Subcutaneous adipose tissue (tissue), 4 donors: ENCODE data around the gene CCDC28B. TPM values are rescaled to one million over a fixed set of nuclear protein-coding genes. Genes with fewer than 3 reads are reported as not detected.

Experiments used
- CTCF ChIP-seq: fragments of 450-650 bp; IDR thresholded peaks from one replicate; pipeline ENCODE4 v1.5.1; 2016; ENCODE audit warnings: low read depth, mild to moderate bottlenecking, control low read depth, antibody characterized with exemption, moderate library complexity
- total RNA-seq, 4 donors: library from RNA; depleted of rRNA; stranded (reverse); fragments of >200 nt; gene quantifications; one replicate each; pipeline ENCODE4 v1.1.0, GENCODE V29; 2016

Gene CCDC28B
- total RNA-seq, 4 donors from 2014 or later, result 0.75 to 2.7 (median 2.2) TPM; not detected in 1

GRCh38 chr1:32250893-32251716, 50.7 kb downstream of the CCDC28B start, which contains the start of gene LCK:
LCK (plus strand) TSS chr1:32251265; CDS start chr1:32274330, 23,065 bp downstream.
- TF ChIP-seq CTCF, result no peak

Other genes with a start within 250 kb of the CCDC28B start
- gene KHDRBS1, start 186.7 kb upstream of the CCDC28B start, total RNA-seq, result 10 to 100 TPM; 56.4 to 92.9 (median 63.2) TPM
- gene TMEM39B, start 127.7 kb upstream of the CCDC28B start, total RNA-seq, result 1 to 10 TPM; 1.8 to 6.8 (median 4.7) TPM
- gene KPNA6, start 92.5 kb upstream of the CCDC28B start, total RNA-seq, result 10 to 100 TPM; 31.4 to 41.6 (median 33.7) TPM
- gene TXLNA, start 20.9 kb upstream of the CCDC28B start, total RNA-seq, result 10 to 100 TPM; 28.4 to 40.5 (median 36.9) TPM
- 1 to 10 TPM in 2 of 4 donors, under 1 TPM in 1, not detected in 1; 0.85 to 1.5 (median 1.1) TPM for gene IQCC, start 5.1 kb downstream of the CCDC28B start, total RNA-seq
- gene DCDC2B, start 8.5 kb downstream of the CCDC28B start, total RNA-seq, result not detected
- 10 to 100 TPM in 1 of 4 donors, 1 to 10 TPM in 3; 7.0 to 18.6 (median 9.4) TPM for gene TMEM234, start 21.8 kb downstream of the CCDC28B start, total RNA-seq
- gene EIF3I, start 21.8 kb downstream of the CCDC28B start, total RNA-seq, result 100 to 1,000 TPM; 137 to 166 (median 147) TPM
- gene FAM167B, start 46.6 kb downstream of the CCDC28B start, total RNA-seq, result 1 to 10 TPM in 2 of 4 donors, under 1 TPM in 2; 0.85 to 5.5 (median 1.1) TPM
- 1 to 10 TPM in 2 of 4 donors, under 1 TPM in 2; 0.38 to 3.6 (median 1.6) TPM for gene LCK, start 50.7 kb downstream of the CCDC28B start, total RNA-seq
- 10 to 100 TPM; 28.6 to 35.0 (median 31.1) TPM for gene HDAC1, start 91.5 kb downstream of the CCDC28B start, total RNA-seq
- 10 to 100 TPM in 1 of 4 donors, 1 to 10 TPM in 3; 4.2 to 10.3 (median 7.4) TPM for gene MARCKSL1, start 135.6 kb downstream of the CCDC28B start, total RNA-seq
- gene FAM229A, start 161.9 kb downstream of the CCDC28B start, total RNA-seq, result 10 to 100 TPM in 1 of 4 donors, 1 to 10 TPM in 3; 2.0 to 19.2 (median 6.9) TPM
- gene TSSK3, start 161.9 kb downstream of the CCDC28B start, total RNA-seq, result 1 to 10 TPM in 2 of 4 donors, under 1 TPM in 1, not detected in 1; 0.51 to 2.9 (median 1.1) TPM
- gene BSDC1, start 193.8 kb downstream of the CCDC28B start, total RNA-seq, result 10 to 100 TPM; 49.4 to 92.1 (median 71.9) TPM